IMR-90 (cell line): ENCODE measurements around the gene STX4. TPM values are rescaled to one million over a fixed set of nuclear protein-coding genes. Genes with fewer than 3 reads are reported as not detected.

Experiments
- ATAC-seq: fragments of 200-7000 bp; cut with Tn5 transposase; 2 replicates; pipeline ENCODE4 v1.9.1; 2020; ENCODE audit warnings: low read depth, mild to moderate bottlenecking, moderate library complexity
- BruUV-seq: library from RNA; stranded (reverse); fragments of 400-500 nt; replicated peaks from 2 replicates; lab custom pipeline; 2021; lab: Mats Ljungman, UMichigan
- CTCF ChIA-PET: fragments of 300-600 bp; formaldehyde crosslinking; extraction: SDS; loops from one replicate; lab custom pipeline; 2021; ENCODE audit warnings: antibody characterized with exemption; lab: Yijun Ruan, JAX
- POLR2A ChIA-PET: fragments of 300-600 bp; sonication (Branson Sonifier 250); formaldehyde crosslinking; loops from one replicate; lab custom pipeline; 2022; ENCODE audit warnings: antibody characterized with exemption; ENCODE audit not compliant: unreplicated experiment; lab: Charles Lee
- DNase-seq: peaks from one replicate; pipeline ENCODE4 v3.0.0; 2013
- H2AFZ ChIP-seq: replicated peaks from 2 replicates; pipeline ENCODE3; 2013; ENCODE audit warnings: low read length, mild to moderate bottlenecking; ENCODE audit not compliant: poor library complexity
- H2AK5ac ChIP-seq: 2 replicates; pipeline ENCODE4 v1.6.1; 2013; ENCODE audit warnings: low read depth, low read length, inconsistent platforms
- H2AK9ac ChIP-seq: replicated peaks from 2 replicates; pipeline ENCODE3; 2013; ENCODE audit warnings: mild to moderate bottlenecking, low read depth, low read length, moderate library complexity; ENCODE audit not compliant: poor library complexity
- H2BK120ac ChIP-seq: 2 replicates; pipeline ENCODE4 v1.6.1; 2013; ENCODE audit warnings: low read depth, low read length, inconsistent platforms
- H2BK15ac ChIP-seq: 3 replicates; pipeline ENCODE4 v1.6.1; 2013; ENCODE audit warnings: low read depth, low read length, inconsistent platforms
- H2BK20ac ChIP-seq: 2 replicates; pipeline ENCODE4 v1.6.1; 2013; ENCODE audit warnings: low read depth, mild to moderate bottlenecking, inconsistent platforms, low read length, moderate library complexity
- H2BK5ac ChIP-seq: 2 replicates; pipeline ENCODE4 v1.6.1; 2013; ENCODE audit warnings: mild to moderate bottlenecking, low read depth, low read length, inconsistent platforms; ENCODE audit not compliant: poor library complexity, severe bottlenecking
- H3K14ac ChIP-seq: replicated peaks from 2 replicates; pipeline ENCODE4 v1.6.1; 2013; ENCODE audit warnings: low read depth, low read length, inconsistent platforms
- H3K18ac ChIP-seq: 2 replicates; pipeline ENCODE4 v1.6.1; 2013; ENCODE audit warnings: low read depth, low read length, control low read depth
- H3K23ac ChIP-seq: 2 replicates; pipeline ENCODE4 v1.6.1; 2013; ENCODE audit warnings: low read depth, low read length, inconsistent platforms
- H3K27ac ChIP-seq: 2 replicates; pipeline ENCODE4 v1.5.1; 2013; ENCODE audit warnings: mild to moderate bottlenecking, control low read depth, low read length; ENCODE audit not compliant: insufficient read depth
- H3K27me3 ChIP-seq: 2 replicates; pipeline ENCODE4 v1.6.1; 2013; ENCODE audit warnings: low read length; ENCODE audit not compliant: control insufficient read depth, insufficient read depth
- H3K36me3 ChIP-seq: 2 replicates; pipeline ENCODE4 v1.6.1; 2013; ENCODE audit warnings: low read length, mixed read lengths; ENCODE audit not compliant: control insufficient read depth, insufficient read depth
- H3K4ac ChIP-seq: 2 replicates; pipeline ENCODE4 v1.6.1; 2013; ENCODE audit warnings: low read depth, low read length, inconsistent platforms
- H3K4me1 ChIP-seq: 2 replicates; pipeline ENCODE4 v1.6.1; 2013; ENCODE audit warnings: low read length, mixed read lengths; ENCODE audit not compliant: control insufficient read depth, insufficient read depth
- H3K4me2 ChIP-seq: 2 replicates; pipeline ENCODE4 v1.6.1; 2013; ENCODE audit warnings: low read depth, mild to moderate bottlenecking, control low read depth, low read length, moderate library complexity
- H3K4me3 ChIP-seq: 2 replicates; pipeline ENCODE4 v1.5.1; 2013; ENCODE audit warnings: low read depth, mild to moderate bottlenecking, control low read depth, low read length, moderate library complexity; ENCODE audit not compliant: insufficient read depth
- H3K56ac ChIP-seq: 2 replicates; pipeline ENCODE4 v1.6.1; 2013; ENCODE audit warnings: low read length, inconsistent platforms; ENCODE audit not compliant: insufficient read depth; ENCODE audit errors: extremely low read depth
- H3K79me1 ChIP-seq, 2 experiments: 2 replicates each; pipeline ENCODE4 v1.6.1; 2013; ENCODE audit warnings: low read length in 2 of 2, inconsistent platforms in 1 of 2, low read depth in 1 of 2
- H3K9ac ChIP-seq: 2 replicates; pipeline ENCODE4 v1.6.1; 2013; ENCODE audit warnings: low read depth, low read length, control low read depth
- H3K9me1 ChIP-seq: 2 replicates; pipeline ENCODE4 v1.6.1; 2013; ENCODE audit warnings: low read length, inconsistent platforms; ENCODE audit not compliant: insufficient read depth
- H3K9me3 ChIP-seq: 2 replicates; pipeline ENCODE4 v1.6.1; 2013; ENCODE audit warnings: low read length; ENCODE audit not compliant: control insufficient read depth, insufficient read depth
- H4K20me1 ChIP-seq: 2 replicates; pipeline ENCODE4 v1.6.1; 2013; ENCODE audit warnings: low read length, inconsistent platforms; ENCODE audit not compliant: insufficient read depth
- H4K5ac ChIP-seq: 2 replicates; pipeline ENCODE4 v1.6.1; 2013; ENCODE audit warnings: mild to moderate bottlenecking, low read depth, low read length, control low read depth
- H4K8ac ChIP-seq, 2 experiments: 2 replicates each; pipeline ENCODE4 v1.6.1; 2013; ENCODE audit warnings: low read depth in 2 of 2, low read length in 2 of 2, control low read depth in 1 of 2, inconsistent platforms in 1 of 2
- H4K91ac ChIP-seq: 2 replicates; pipeline ENCODE4 v1.6.1; 2013; ENCODE audit warnings: low read depth, low read length, inconsistent platforms; ENCODE audit not compliant: insufficient read depth
- BHLHE40 ChIP-seq: fragments of 150-350 bp; IDR thresholded peaks from 2 replicates; pipeline ENCODE4 v1.6.1; 2016; ENCODE audit warnings: mild to moderate bottlenecking, low read depth, low read length
- CHD1 ChIP-seq: IDR thresholded peaks from 2 replicates; pipeline ENCODE4 v1.6.1; 2012; ENCODE audit warnings: low read depth, low read length, improper control_type of control experiment
- CTCF ChIP-seq: conservative IDR thresholded peaks from 2 replicates; pipeline ENCODE4 v1.5.1; 2012; ENCODE audit warnings: mild to moderate bottlenecking, low read depth, low read length, improper control_type of control experiment
- FOS ChIP-seq: fragments of 150-350 bp; IDR thresholded peaks from 2 replicates; pipeline ENCODE4 v1.6.1; 2016; ENCODE audit warnings: low read depth, low read length
- MAFK ChIP-seq: IDR thresholded peaks from 2 replicates; pipeline ENCODE4 v1.6.1; 2012; ENCODE audit warnings: low read depth, low read length, improper control_type of control experiment
- MAZ ChIP-seq: IDR thresholded peaks from 2 replicates; pipeline ENCODE4 v1.6.1; 2012; ENCODE audit warnings: low read depth, mild to moderate bottlenecking, low read length, improper control_type of control experiment, moderate library complexity, borderline replicate concordance
- MXI1 ChIP-seq: IDR thresholded peaks from 2 replicates; pipeline ENCODE4 v1.6.1; 2012; ENCODE audit warnings: low read depth, mild to moderate bottlenecking, low read length, moderate library complexity, borderline replicate concordance
- POLR2A ChIP-seq: IDR thresholded peaks from 2 replicates; pipeline ENCODE4 v1.6.1; 2012; ENCODE audit warnings: mild to moderate bottlenecking, low read depth, low read length
- RCOR1 ChIP-seq: IDR thresholded peaks from 2 replicates; pipeline ENCODE4 v1.6.1; 2012; ENCODE audit warnings: mild to moderate bottlenecking, low read length, improper control_type of control experiment; ENCODE audit not compliant: insufficient replicate concordance
- USF2 ChIP-seq: fragments of 150-350 bp; IDR thresholded peaks from 2 replicates; pipeline ENCODE4 v1.6.1; 2017; ENCODE audit warnings: mild to moderate bottlenecking, antibody characterized with exemption, low read length, low read depth
- WGBS, 2 experiments: methylation state at CpG; one replicate each; pipeline versions ENCODE4 v1.1.5 to v1.1.7; 2013; ENCODE audit warnings: missing lambda C conversion rate in 2 of 2; ENCODE audit not compliant: insufficient read length in 1 of 2; ENCODE audit errors: extremely low coverage in 2 of 2; 5-methylcytosine and 5-hydroxymethylcytosine counted together
- dilution Hi-C: fragments of 300-500 bp; cut with HindIII; formaldehyde crosslinking; loops from one replicate; pipeline ENCODE4 v1.14.3; 2018; ENCODE audit warnings: low sequenced_read_pairs; ENCODE audit not compliant: unreplicated experiment
- in situ Hi-C: fragments of 300-500 bp; cut with MboI; formaldehyde crosslinking; loops from 3 replicates; pipeline ENCODE4 v1.14.3; 2019; ENCODE audit warnings: low sequenced_read_pairs, inconsistent platforms, mixed read lengths
- intact Hi-C: fragments of 100-400 bp; cut with micrococcal nuclease; formaldehyde crosslinking; loops from 2 replicates; pipeline ENCODE4 v1.10.0; 2022
- polyA plus RNA-seq, 3 experiments: library from polyadenylated mRNA; depleted of rRNA; stranded (reverse); fragments of >200 nt; gene quantifications; 2 replicates each; pipeline ENCODE4 v1.2.3, GENCODE V29; 2012; ENCODE audit warnings: low replicate concordance in 1 of 3
- total RNA-seq: library from RNA; depleted of rRNA; stranded (reverse); fragments of >200 nt; gene quantifications from 2 replicates; pipeline ENCODE4 v1.2.3, GENCODE V29; 2012

The STX4 gene
- total and polyA plus RNA-seq, 2 of the 4 experiments (the other 2 are of a cell fraction): 23.5 to 67.9 TPM

- Histone ChIP-seq H3K4me1 (peaks cover 2% of the 10 kb centered on the region; the same call in 1 of the 2 replicates), H2BK120ac (peak overlapping the region; percentile 88), H4K20me1 (no peaks in the 10 kb centered on the region; the same call in 1 of the 2 replicates), H3K79me1 (peaks cover 0 to 6% of the 10 kb centered on the region in 2 experiments; a peak in 2 of 4 replicates), H2AFZ (peak overlapping the region; percentile 69), H3K4me3 (no peak overlapping the region), H3K14ac (peak overlapping the region; percentile 84), H3K4me2 (peak overlapping the region; percentile 35; the same call in 1 of the 2 replicates), H3K4ac (peak overlapping the region; percentile 81), H4K5ac (peak overlapping the region; percentile 54; the same call in 1 of the 2 replicates), H4K8ac (peak overlapping the region; percentile 26 to 95; a peak in 3 of 4 replicates), H3K27me3 (no peaks in the 10 kb centered on the region), H3K36me3 (no peaks in the 10 kb centered on the region), H3K9me1 (peaks cover 7% of the 10 kb centered on the region), H3K27ac (peak overlapping the region; percentile 54), H4K91ac (peak overlapping the region; percentile 75; the same call in 1 of the 2 replicates), H2BK20ac (peak overlapping the region; percentile 81; the same call in 1 of the 2 replicates), H3K9me3 (no peaks in the 10 kb centered on the region), H3K23ac (peak overlapping the region; percentile 88; the same call in 1 of the 2 replicates), H3K18ac (peak overlapping the region; percentile 65), H3K9ac (no peak overlapping the region), H2AK9ac (peak overlapping the region; percentile 43), H2BK5ac (peak overlapping the region; percentile 84), H2BK15ac (peak overlapping the region; percentile 18; the same call in 1 of the 3 replicates), H3K56ac (0 out of 2 replicates have a peak overlapping the region, but pooled peaks have one; percentile 13), H2AK5ac (peak overlapping the region; percentile 25; the same call in 1 of the 2 replicates)
- TF ChIP-seq POLR2A (peak; percentile 31; the same call in 1 of the 2 replicates), MAZ (peak; percentile 28; the same call in 1 of the 2 replicates), USF2 (peak; percentile 84), CHD1 (no peak), RCOR1 (peak; percentile 29), MXI1 (no peak), BHLHE40 (0 out of 2 replicates have a peak, but pooled peaks have one; percentile 18), MAFK (no peak), FOS (peak; percentile 88), CTCF (no peak)
- ChIA-PET POLR2A (no interaction called here), CTCF (interaction anchor here (0.6 kb wide), 2 partner anchors 11 to 25 kb away, joined by 3 to 4 read pairs; no protein-coding TSS in a partner anchor)
- in situ Hi-C loops (no loop called here), intact Hi-C loops (no loop called here), dilution Hi-C loops (no loop called here)
- no CpG with 5 or more reads among the region's 2 CpGs for whole genome bisulfite sequencing, 2 experiments
- DNase-seq (peak; percentile 97), ATAC-seq (peak; percentile 98)
- BruUV-seq: no TSS peak
Observed at GRCh38 chr16:31052114-31052513, 18.8 kb downstream of the STX4 start.
